T follicular helper cell (primary cell): Measurements from ENCODE around the gene CTSH.

Experiments used
- DNase-seq: peaks from one replicate; pipeline ENCODE4 v3.0.0-alpha.2; 2020; ENCODE audit warnings: low read depth
- total RNA-seq, 2 experiments: gene quantifications; one replicate each; lab custom pipeline; 2026; lab: John Stamatoyannopoulos, UW

Gene CTSH, protein sequence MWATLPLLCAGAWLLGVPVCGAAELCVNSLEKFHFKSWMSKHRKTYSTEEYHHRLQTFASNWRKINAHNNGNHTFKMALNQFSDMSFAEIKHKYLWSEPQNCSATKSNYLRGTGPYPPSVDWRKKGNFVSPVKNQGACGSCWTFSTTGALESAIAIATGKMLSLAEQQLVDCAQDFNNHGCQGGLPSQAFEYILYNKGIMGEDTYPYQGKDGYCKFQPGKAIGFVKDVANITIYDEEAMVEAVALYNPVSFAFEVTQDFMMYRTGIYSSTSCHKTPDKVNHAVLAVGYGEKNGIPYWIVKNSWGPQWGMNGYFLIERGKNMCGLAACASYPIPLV
- total RNA-seq, result 31.4 to 49.9 reads per million in 2 experiments

GRCh38 chr15:78944669-78945407, at the start of gene CTSH:
Gene CTSH (minus strand): TSS chr15:78945046. CDS start chr15:78944981, 65 bp downstream.
- peak; percentile 69 for DNase-seq

- no peak for DNase-seq
These were observed 49.2 kb upstream of the CTSH start for GRCh38 chr15:78993931-78994530.

GRCh38 chr15:78993257-78993930, 48.5 kb upstream of the CTSH start:
- no peak for DNase-seq

GRCh38 chr15:78992416-78993256, 47.8 kb upstream of the CTSH start:
- DNase-seq, result no peak

GRCh38 chr15:78991879-78992278, 47.0 kb upstream of the CTSH start:
- no peak for DNase-seq

DNA sequence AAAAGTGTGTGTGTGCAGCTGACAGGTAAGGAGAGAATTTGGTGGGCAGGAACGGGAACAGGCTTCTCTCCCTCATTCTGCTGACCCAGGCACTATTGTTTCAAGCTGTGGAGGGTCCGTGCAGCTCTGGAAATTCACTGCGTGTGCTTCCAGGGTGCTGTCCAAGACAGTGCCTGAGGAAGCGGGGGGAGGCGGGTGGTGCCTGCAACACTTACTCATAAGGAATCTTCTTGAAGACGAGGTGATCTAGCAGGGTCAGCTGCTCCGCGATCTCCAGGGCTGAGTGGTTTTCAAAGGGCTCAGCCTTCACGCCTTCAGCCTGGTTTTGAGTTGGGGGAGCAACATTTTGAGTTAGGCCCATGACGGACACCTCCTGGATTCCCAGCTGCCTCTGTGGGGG, 46.6 kb upstream of the CTSH start:
- DNase-seq, result no peak

DNA sequence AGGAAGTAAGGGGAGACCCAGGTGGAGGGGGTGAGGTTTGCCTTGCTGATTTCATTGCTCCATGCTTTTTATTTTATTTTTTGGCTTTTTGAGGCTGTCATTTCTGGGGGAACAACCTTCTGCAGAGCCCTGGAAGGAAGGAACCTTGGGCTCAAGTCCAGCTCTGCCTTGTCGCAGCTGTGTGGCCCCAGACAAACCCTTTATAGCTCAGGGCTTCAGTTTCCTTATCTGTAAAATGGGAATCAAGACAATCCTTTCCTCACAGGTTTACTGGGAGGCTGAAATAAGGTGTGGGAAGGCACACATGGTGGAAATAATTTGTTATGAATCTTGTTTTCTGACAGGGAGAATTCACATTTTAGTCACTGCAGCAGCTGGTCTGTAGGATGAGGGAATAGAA, 45.4 kb upstream of the CTSH start:
- no peak for DNase-seq

- no peak for DNase-seq
These were observed 44.9 kb upstream of the CTSH start for GRCh38 chr15:78989701-78990240.

DNA sequence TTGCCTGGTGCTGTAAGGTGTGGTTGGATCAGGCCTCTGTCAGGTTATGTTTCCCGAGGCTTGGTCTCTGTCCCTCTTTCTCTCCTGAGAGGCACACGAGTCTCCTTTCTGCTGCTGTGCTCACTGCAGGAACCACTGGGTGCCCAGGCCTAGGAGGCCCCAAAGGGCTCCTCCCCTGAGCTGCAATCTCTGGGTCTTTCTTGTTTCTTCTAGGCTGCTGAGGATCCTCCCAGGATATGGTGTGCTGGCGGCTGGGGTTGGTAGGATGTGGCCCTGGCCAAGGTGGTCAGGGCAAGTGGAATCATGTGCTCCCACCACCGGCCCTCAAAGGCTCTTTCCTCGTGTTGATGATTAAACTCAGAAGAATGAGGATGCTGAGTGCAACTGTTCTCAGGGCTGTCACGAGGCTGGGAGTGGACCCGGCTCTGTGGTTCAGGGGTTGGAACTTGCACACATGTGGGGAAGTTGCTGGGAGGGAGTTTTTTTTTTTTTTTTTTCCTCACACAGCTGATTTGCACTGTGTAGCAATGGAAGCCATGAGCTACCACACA, 43.6 kb upstream of the CTSH start:
- no peak for DNase-seq

DNA sequence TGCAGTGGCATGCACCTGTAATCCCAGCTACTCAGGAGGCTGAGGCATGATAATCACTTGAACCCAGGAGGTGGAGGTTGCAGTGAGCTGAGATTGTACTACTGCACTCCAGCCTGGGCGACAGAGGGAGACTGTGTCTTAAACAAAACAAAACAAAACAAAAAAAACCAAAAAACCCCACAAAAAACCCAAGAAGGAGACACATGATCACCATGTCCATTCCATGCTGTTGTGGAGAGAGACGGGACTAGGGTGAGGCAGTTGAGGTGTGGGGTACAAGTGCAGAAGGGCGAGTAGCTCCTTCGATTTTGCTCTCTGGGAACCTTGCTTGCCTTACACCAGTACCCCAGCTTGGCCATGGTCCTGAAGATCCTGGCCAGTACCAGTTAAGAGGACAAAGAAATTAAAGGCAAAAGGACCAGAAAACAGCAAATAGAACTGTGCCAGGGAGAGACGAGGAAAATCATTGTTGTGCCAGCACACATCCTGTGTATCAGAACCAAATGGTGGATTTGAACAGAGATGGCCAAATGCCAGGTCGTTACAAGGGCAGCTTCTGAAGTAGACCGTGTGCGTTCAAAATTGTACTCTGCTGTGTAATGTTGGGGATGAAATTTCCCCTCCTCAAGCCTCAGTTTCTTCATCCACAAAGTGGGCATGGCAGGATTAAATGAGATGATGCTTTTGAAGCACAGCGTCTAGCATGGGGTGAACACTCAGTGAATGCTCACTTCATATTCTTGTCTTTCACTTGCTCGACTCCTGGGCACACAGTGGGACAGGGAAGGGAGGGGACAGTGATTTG, 42.9 kb upstream of the CTSH start:
- DNase-seq, result no peak

GRCh38 chr15:78985859-78986475, 41.1 kb upstream of the CTSH start:
- no peak for DNase-seq

- DNase-seq, result no peak
These were observed 39.2 kb upstream of the CTSH start for GRCh38 chr15:78984041-78984440.

- no peak for DNase-seq
These were observed 38.5 kb upstream of the CTSH start for GRCh38 chr15:78983146-78983918.

DNA sequence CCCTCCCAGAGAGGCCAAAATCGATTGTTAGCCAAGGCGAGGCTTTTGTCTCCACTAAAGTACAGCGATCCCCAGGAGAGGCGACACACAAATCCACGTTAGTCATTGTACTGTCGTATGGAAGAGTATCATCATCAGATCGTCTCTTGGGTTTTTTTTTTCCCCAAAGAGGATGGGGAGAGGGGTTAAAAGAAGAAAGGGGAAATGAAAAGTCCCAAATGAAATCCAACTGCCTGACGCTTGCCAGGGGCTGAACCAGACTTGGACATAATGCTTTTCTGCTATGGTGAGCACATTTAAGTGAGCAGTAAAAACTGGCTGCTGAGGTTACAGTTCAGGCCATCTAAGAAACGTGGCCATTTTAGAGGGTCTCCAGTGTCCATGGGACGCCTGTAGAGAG, 37.9 kb upstream of the CTSH start:
- no peak for DNase-seq

- DNase-seq, result no peak
These were observed 36.9 kb upstream of the CTSH start for GRCh38 chr15:78981532-78982313.

GRCh38 chr15:78979456-78980320, 34.8 kb upstream of the CTSH start:
- DNase-seq, result peak; percentile 2

DNA sequence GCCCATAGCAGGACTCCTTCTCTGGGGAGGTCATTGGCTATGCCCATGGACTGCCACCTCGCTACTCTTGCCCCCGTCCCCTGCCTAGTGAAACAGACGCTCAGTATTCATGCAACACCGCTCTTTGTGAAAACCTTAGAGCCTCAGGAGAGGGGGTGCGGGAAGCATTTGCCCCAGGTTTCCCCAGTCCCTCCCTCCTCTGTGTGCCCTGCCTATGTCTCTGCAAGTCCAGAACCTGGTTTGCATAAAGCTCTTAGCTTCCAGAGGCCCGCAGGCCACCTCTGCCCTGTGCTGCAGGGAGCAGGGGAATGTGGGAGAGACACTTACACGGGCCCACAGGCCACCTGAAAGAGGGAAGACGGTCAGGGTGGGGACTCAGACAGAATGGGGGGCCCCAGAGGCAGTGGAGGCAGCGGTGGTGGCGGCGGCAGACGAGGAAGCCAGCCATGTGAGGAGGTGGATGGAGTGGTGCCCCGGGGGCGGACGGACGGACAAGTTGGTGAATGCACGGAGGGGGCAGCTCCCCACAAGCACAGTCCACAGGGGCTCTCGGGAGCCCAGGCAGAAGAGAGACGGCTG, 33.8 kb upstream of the CTSH start:
- no peak for DNase-seq
